WTC11 (cell line): Measurements from ENCODE around the gene RASAL2.

Source experiments
- ATF2 ChIP-seq: sonication (generic); formaldehyde crosslinking; IDR thresholded peaks from 2 replicates; pipeline ENCODE4 v1.8.1; 2022; ENCODE audit warnings: low read depth, missing genetic modification reagents, borderline replicate concordance
- CTCF ChIP-seq: fragments of 200-600 bp; IDR thresholded peaks from 2 replicates; pipeline ENCODE4 v1.8.0; 2022; ENCODE audit warnings: antibody characterized with exemption
- EMX1 ChIP-seq: fragments of 250-450 bp; sonication (Bioruptor Pico); IDR thresholded peaks from 2 replicates; pipeline ENCODE4 v1.8.0; 2021; ENCODE audit warnings: mild to moderate bottlenecking
- FOXJ3 ChIP-seq: sonication (generic); formaldehyde crosslinking; IDR thresholded peaks from 2 replicates; pipeline ENCODE4 v1.9.0; 2021; ENCODE audit warnings: missing genetic modification reagents, mild to moderate bottlenecking, borderline replicate concordance
- IRF1 ChIP-seq: sonication (generic); formaldehyde crosslinking; IDR thresholded peaks from 2 replicates; pipeline ENCODE4 v1.8.0; 2023; ENCODE audit warnings: missing genetic modification reagents
- JUN ChIP-seq: sonication (generic); formaldehyde crosslinking; IDR thresholded peaks from 2 replicates; pipeline ENCODE4 v1.8.0; 2023; ENCODE audit warnings: mild to moderate bottlenecking, missing genetic modification reagents
- KAT7 ChIP-seq: sonication (generic); formaldehyde crosslinking; IDR thresholded peaks from 2 replicates; pipeline ENCODE4 v1.8.1; 2023; ENCODE audit warnings: missing genetic modification reagents, mild to moderate bottlenecking, borderline replicate concordance
- MAX ChIP-seq: sonication (generic); formaldehyde crosslinking; IDR thresholded peaks from 2 replicates; pipeline ENCODE4 v1.8.0; 2022; ENCODE audit warnings: mild to moderate bottlenecking, missing genetic modification reagents
- NFYB ChIP-seq: sonication (generic); formaldehyde crosslinking; conservative IDR thresholded peaks from 2 replicates; pipeline ENCODE4 v1.8.0; 2022; ENCODE audit warnings: low read depth, missing genetic modification reagents
- TEAD4 ChIP-seq: sonication (generic); formaldehyde crosslinking; IDR thresholded peaks from 2 replicates; pipeline ENCODE4 v1.8.0; 2022; ENCODE audit warnings: mild to moderate bottlenecking, missing genetic modification reagents
- ZBTB21 ChIP-seq: sonication (generic); formaldehyde crosslinking; IDR thresholded peaks from 2 replicates; pipeline ENCODE4 v1.8.1; 2023; ENCODE audit warnings: mild to moderate bottlenecking, missing genetic modification reagents, borderline replicate concordance
- ZNF138 ChIP-seq: sonication (generic); formaldehyde crosslinking; conservative IDR thresholded peaks from 2 replicates; pipeline ENCODE4 v1.8.1; 2022; ENCODE audit warnings: mild to moderate bottlenecking, moderate library complexity, missing genetic modification reagents
- ZNF281 ChIP-seq: sonication (generic); formaldehyde crosslinking; IDR thresholded peaks from 2 replicates; pipeline ENCODE4 v1.8.0; 2023; ENCODE audit warnings: mild to moderate bottlenecking, missing genetic modification reagents

- TF ChIP-seq ZNF138 (no peak), CTCF (no peak), IRF1 (CRISPR knock-in tag) (no peak), ZNF281 (no peak), MAX (CRISPR knock-in tag) (no peak), TEAD4 (no peak), ZBTB21 (CRISPR knock-in tag) (no peak), NFYB (CRISPR knock-in tag) (no peak), ATF2 (CRISPR knock-in tag) (no peak), FOXJ3 (no peak), EMX1 (no peak), JUN (CRISPR knock-in tag) (no peak), KAT7 (no peak)
Measured at GRCh38 chr1:178107823-178108222, 13.9 kb downstream of the RASAL2 start.
